Measurements from ENCODE around the gene NEK9.
"Not testable (repeated sequence)": the region's sequence is repeated elsewhere in the genome, so short reads cannot be mapped to it uniquely, and the experiment has no call there.

The NEK9 gene

DNA sequence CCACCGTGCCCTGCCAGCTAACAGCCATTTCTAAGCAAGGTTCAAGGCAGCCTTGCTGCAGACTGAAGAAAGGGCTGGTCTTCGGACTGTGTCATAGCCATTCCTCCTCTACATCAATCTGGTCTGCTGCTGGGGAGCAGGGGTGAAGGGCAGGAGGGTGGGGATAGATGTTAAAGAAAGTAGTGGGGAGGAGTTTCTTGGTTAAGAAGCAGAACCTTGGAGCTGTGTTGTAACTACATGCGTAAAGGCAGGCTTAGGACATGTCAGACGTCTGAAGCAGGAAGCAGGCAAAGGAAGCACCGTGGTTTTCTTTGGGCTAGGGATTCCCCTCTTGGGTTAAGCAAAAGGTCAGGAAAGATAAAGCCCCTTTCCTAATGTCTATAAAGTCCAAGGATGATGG lies 18.1 kb upstream of the NEK9 start:
- no peak for DNase-seq (ENCODE audit: low read depth in 2 of 2)

DNA sequence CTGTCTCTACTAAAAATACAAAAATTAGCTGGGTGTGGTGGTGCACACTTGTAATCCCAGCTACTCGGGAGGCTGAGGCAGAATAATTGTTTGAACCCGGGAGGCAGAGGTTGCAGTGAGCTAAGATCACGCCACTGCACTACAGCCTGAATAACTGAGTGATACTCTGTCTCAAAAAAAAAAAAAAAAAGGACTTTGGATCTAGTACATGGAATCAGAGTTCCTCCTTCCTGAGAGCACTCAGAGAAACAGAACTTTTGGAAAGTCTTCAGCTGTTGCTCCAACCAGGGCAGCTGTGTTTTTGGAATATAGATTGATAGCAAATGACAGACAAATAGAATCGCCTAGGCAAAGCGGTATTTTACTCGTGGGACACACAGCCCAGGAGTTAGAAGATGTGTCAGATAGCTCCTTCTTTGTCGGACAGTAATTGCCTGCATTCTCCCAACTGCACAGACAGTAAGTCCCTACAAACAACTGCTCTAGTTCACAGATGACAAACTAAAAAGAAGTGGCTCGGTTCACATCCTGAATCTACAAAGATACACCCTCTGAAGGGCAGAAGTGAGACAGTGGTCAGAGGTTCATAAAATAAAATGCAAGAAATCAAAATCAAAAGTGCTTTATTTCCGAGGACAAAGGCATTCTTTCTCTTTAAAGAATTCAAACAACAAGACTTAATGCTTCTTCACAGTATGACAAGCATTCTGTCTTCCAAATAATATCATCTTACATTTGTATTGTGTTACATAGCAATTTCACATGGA lies 17.1 kb upstream of the NEK9 start:
- no peak for DNase-seq (ENCODE audit: low read depth in 2 of 2)

GRCh38 chr14:75142494-75142893 lies 15.6 kb upstream of the NEK9 start:
- no peak for DNase-seq (ENCODE audit: low read depth in 2 of 2)

- no peak for DNase-seq (ENCODE audit: low read depth in 2 of 2)
Measured at GRCh38 chr14:75141967-75142366, 15.1 kb upstream of the NEK9 start.

GRCh38 chr14:75141062-75141461 lies 14.2 kb upstream of the NEK9 start:
- DNase-seq (ENCODE audit: low read depth in 2 of 2): no peak

- no peak for DNase-seq (ENCODE audit: low read depth in 2 of 2)
Measured at GRCh38 chr14:75140620-75141019, 13.8 kb upstream of the NEK9 start.

- no peak for DNase-seq (ENCODE audit: low read depth in 2 of 2)
Measured at GRCh38 chr14:75139185-75139584, 12.3 kb upstream of the NEK9 start.

DNA sequence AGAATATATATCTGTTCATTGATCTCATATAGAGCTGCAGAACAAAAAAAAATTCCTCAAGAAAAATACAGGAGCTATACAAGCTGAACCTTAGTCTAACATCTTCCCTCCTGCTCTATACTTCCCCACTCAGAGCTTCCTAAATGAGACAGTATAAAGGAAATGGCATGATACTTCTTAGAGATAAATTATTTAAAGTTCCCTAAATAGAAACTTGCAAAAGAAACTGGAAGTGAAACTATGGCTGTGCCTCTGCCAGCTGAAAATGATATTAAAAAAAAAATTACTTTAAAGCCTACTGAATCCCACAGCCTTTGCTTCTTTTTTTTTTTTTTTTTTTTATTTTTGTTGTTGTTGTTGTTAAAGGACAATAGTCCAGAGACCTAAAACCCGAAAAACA lies 11.6 kb upstream of the NEK9 start:
- no peak for DNase-seq (ENCODE audit: low read depth in 2 of 2)

DNA sequence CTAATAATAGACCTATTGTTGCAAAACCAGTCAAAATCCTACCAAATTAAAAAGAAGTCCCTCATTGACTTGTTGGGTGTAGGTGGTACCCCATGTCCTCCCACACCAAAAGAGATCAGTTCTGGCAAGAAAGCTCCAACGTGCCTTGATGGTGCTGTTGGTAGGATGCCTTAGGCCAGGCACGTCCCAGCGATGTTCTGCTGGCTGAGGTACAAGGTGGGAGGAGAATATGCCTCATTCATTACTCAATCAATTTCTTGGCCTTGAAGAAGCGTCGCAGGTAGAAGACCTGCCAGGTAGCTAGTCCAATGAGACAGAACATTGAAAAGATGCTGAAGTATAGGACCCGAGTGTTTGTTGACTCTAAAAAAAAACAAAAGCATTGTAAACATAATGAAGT lies 7.8 kb upstream of the NEK9 start:
- no peak for DNase-seq (ENCODE audit: low read depth in 2 of 2)

- no peak for DNase-seq (ENCODE audit: low read depth in 2 of 2)
Measured at GRCh38 chr14:75133597-75133996, 6.7 kb upstream of the NEK9 start.

- DNase-seq (ENCODE audit: low read depth in 2 of 2): no peak
Measured at GRCh38 chr14:75132382-75133086, 5.7 kb upstream of the NEK9 start.

DNA sequence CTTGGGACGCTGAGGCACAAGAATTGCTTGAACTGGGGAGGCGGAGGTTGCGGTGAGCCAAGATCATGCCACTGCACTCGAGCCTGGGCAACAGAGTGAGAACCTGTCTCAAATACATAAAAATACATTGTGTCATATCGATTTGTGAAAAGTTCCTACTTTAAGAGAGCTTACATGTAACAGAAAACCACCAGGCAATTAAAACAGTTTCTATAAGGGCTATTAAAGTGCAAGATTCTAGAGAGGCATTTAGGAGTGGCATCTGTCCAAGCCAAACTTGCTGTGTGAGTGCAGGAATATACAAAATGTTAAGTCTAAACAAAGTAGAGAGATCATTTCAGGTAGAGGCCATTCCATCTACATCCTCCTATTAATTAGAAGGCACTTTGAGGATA lies 1.7 kb upstream of the NEK9 start:
- no peak for DNase-seq (ENCODE audit: low read depth in 2 of 2)

DNA sequence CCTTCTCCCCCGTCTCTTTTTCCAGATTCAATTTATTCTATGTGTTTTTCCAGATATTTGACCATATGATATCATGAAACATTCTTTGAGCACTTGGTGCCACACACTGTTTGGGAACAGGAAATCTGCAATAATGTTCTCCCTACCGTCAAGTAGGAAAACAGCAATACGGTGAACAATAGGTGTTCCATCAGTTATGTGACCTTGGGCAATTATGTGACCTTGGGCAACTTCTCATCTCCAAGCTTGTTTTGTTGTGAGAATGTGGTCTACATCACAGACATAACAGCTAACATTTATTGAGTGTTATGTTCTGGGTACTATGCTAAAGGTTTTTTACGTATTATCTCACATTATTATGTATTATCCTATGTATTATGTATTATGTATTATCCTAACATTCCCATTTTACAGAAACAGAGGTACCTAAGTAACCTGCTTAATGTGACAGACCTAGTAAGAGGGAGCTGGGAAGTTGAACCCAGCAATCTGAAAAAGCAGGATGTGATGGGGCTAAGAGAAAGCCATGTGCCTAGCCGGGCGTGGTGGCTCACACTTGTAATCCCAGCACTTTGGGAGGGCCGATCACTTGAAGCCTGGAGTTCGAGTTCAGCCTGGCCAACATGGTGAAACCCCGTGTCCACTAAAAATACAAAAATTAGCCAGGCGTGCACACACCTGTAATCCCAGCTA lies 1.2 kb upstream of the NEK9 start:
- no peak for DNase-seq (ENCODE audit: low read depth in 2 of 2)

- DNase-seq (ENCODE audit: low read depth in 2 of 2): not testable (repeated sequence)
Measured at GRCh38 chr14:75127474-75127820, 599 bp upstream of the NEK9 start.

DNA sequence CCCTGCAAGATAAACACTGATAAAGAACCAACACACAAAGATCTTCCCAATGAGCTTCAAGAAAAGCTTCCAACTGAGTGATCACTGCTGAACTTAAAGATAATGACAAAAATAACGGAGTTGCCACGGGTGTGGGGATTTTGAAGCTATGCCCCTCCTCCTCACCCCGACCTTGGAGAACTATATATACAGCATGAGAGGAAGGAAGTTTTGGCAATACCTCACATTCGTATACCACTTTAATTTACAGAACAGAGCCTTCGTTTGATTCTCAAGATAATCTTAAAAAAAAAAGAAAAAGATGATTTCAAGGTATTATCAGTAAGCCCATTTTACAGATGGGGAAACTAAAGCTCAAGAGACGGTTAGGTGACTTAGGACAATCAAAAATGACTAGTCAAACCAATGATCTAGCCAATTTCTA lies 715 bp downstream of the NEK9 start:
- no peak for DNase-seq (ENCODE audit: low read depth in 2 of 2)

DNA sequence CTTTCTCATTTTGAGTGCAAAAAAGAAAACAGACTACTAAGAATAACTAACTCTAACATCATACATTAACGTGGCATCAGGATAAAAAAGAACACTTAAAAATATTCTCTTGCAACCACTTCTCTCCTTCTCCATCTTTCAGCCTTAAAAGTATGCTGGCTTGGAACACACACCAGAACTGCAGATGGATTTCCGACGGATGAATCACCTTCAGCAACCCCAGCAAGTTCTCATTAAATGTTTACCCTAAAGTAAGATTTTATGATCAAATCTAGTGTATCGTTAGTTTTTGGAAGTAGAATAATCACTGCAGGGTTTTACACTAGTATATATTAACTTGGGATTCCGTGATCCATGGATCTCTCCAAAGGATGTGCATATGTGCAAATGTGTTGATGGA lies 1.2 kb downstream of the NEK9 start:
- DNase-seq (ENCODE audit: low read depth in 2 of 2): no peak

DNA sequence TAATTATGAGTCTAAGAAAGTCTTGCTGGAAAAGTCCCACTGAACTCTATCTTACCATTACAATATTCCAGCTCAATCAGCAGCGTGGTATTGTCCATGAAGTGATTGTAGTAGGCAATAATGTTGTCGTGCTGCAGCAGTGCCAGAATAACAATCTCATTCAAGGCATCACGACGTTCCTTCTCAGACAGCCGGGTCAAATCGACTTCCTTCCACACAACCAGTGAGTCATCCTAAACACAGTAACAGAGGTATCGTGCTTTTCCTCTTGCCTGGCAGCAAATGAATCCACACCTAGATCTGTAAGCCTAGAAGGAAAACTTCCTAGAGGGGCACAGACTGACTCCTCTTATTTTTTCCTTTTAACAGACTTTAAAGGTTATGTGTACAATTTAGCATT lies 2.9 kb downstream of the NEK9 start:
- no peak for DNase-seq (ENCODE audit: low read depth in 2 of 2)

DNA sequence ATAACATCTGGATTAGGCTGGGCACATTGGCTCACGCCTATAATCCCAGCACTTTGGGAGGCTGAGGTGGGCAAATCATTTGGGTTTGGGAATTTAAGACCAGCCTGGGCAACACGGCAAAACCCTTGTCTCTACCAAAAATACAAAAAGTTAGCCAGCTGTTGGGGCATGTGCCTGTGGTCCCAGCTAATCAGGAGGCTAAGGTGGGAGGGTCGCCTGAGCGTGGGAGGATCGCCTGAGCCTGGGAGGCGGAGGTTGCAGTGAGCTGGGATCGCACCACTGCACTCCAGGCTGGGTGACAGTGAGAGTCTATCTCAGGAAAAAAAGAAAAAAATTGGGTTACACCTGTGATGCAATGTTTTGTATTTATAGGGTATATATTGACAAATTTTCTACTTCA lies 5.3 kb downstream of the NEK9 start:
- DNase-seq (ENCODE audit: low read depth in 2 of 2): no peak

DNA sequence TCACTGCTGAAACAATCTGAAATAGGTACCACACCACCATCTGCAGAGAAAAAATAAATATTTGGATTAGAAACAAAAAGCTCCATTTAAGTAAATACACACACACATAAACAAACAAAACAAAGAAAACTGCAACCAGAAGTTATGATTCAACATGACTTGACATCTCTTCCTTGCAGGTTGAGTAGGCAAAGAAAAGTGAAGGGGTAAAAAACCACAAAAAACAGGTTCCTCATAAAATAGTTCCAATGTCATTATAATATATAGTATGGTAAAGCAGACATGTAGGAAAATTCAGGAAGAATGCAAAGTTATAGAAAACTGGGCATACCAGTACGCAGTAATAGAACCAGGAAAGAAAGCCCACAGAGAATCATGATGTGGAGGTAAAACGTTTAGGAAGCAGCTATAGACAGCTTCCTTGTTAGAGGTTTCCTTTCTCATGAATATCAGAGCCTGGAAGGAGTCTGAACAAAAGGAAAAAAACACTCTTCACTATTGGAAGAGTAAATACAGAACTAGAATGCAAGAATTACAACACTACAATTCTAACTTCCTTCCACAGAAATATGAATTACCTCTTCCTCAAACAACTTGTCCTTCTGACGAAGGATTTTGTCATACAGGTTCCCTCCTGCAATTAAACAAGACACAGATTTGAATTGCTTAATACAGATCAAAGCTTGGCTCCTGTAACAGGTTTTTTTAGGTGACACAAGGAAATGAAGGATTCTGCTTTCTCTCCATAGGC lies 6.1 kb downstream of the NEK9 start:
- DNase-seq (ENCODE audit: low read depth in 2 of 2): no peak

GRCh38 chr14:75119056-75119455 lies 7.8 kb downstream of the NEK9 start:
- no peak for DNase-seq (ENCODE audit: low read depth in 2 of 2)

- no peak for DNase-seq (ENCODE audit: low read depth in 2 of 2)
Measured at GRCh38 chr14:75113932-75114539, 12.8 kb downstream of the NEK9 start.

GRCh38 chr14:75109877-75110276 lies 17.0 kb downstream of the NEK9 start:
- no peak for DNase-seq (ENCODE audit: low read depth in 2 of 2)

All from stimulated activated CD8-positive, alpha-beta memory T cell treated with anti-CD3 and anti-CD28 coated beads, Interleukin-7, amount 100 ng/mL, for 1 hour (primary cell).